NB4 (cell line): ENCODE measurements around the gene IGSF23.

Experiments used
- CTCF ChIP-seq: IDR thresholded peaks from one replicate; pipeline ENCODE4 v1.5.1; 2012; ENCODE audit warnings: low read depth, low read length
- MAX ChIP-seq: IDR thresholded peaks from 2 replicates; pipeline ENCODE4 v1.6.1; 2011; ENCODE audit warnings: low read depth, low read length
- MYC ChIP-seq: IDR thresholded peaks from 2 replicates; pipeline ENCODE4 v1.6.1; 2011; ENCODE audit warnings: low read depth, low read length
- POLR2A ChIP-seq: IDR thresholded peaks from 2 replicates; pipeline ENCODE4 v1.6.1; 2011; ENCODE audit warnings: mild to moderate bottlenecking; ENCODE audit not compliant: insufficient read length; ENCODE audit errors: extremely low read depth

- TF ChIP-seq CTCF (no peak), POLR2A (no peak), MAX (no peak), MYC (no peak)
Observed at GRCh38 chr19:44628793-44629192, 15.4 kb downstream of the IGSF23 start.
